Measurements from ENCODE around the gene ZMYND8.
"Not testable (repeated sequence)": the region's sequence is repeated elsewhere in the genome, so short reads cannot be mapped to it uniquely, and the experiment has no call there.

Gene ZMYND8

DNA sequence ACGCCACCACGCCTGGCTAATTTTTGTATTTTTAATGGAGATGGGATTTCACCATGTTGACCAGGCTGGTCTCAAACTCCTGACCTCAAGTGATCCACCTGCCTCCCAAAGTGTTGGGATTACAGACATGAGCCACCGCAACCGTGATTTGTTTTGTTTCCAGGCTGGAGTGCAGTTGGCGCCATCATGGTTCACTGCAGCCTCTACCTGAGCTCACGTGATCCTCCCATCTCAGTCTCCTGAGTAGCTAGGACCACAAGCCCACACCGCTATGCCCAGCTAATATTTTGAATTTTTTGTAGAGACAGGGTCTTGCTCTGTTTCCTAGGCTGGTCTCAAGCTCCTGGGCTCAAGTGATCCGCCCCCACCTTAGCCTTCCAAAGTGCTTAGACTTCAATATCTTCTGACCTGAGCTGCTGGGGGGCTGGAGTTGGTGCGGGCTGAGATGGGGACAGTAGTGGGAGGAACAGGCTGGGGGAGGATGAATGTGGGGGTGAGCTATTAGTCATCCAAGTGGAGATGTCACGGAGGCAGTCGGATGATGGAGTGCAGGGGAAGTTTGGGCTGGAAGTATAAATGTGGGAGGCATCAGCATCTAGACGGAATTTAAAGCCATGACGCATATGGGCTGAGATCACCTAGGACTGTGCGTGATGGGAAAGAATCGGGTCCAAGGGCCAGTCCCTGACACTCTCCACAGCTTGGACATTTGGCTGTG is 23.1 kb upstream of the ZMYND8 start:
- peak; percentile 73 for DNase-seq (ENCODE audit: low read depth, low spot score)
- in situ Hi-C loops (cut with HindIII; ENCODE audit: low sequenced_read_pairs) = no loop called here

DNA sequence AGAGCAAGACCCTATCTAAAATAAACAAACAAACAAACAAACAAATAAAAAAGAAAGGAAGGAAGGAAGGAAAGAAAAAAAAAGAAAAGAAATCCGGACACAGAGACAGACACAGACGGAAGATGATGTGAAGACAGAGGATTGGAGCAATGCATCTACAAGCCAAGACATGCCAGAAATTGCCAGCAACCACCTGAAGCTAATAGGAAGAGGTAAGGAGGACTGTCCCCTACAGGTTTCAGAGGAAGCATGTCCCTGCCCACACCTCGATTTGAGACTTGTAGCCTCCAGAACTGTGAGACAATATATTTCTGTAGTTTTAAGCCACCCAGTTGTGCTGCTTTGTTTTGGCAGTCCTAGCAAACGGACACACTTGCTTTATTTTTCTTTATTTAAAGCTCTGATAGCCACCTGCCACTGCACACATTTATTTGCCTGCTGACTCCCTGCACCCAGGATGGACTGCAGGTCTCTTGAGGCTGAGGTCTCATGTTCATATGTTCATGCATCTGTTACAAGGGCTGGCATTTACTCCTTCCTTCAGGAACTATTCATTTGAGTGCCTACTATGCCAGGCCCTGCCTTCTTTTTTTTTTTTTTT is 20.7 kb upstream of the ZMYND8 start:
- in situ Hi-C loops (cut with HindIII; ENCODE audit: low sequenced_read_pairs) = no loop called here
- DNase-seq (ENCODE audit: low read depth, low spot score) = no peak
- TF ChIP-seq, protein P1, sequence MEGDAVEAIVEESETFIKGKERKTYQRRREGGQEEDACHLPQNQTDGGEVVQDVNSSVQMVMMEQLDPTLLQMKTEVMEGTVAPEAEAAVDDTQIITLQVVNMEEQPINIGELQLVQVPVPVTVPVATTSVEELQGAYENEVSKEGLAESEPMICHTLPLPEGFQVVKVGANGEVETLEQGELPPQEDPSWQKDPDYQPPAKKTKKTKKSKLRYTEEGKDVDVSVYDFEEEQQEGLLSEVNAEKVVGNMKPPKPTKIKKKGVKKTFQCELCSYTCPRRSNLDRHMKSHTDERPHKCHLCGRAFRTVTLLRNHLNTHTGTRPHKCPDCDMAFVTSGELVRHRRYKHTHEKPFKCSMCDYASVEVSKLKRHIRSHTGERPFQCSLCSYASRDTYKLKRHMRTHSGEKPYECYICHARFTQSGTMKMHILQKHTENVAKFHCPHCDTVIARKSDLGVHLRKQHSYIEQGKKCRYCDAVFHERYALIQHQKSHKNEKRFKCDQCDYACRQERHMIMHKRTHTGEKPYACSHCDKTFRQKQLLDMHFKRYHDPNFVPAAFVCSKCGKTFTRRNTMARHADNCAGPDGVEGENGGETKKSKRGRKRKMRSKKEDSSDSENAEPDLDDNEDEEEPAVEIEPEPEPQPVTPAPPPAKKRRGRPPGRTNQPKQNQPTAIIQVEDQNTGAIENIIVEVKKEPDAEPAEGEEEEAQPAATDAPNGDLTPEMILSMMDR (IDR thresholded peaks at IDR 0.05; ENCODE audit: low read depth, low read length) = no peak
- H3K4me3 ChIP-seq (ENCODE audit: low read depth, low read length) = no peak overlapping the region

More for the DNA sequence above, 23.1 kb upstream of the ZMYND8 start:
- H3K4me3 ChIP-seq (ENCODE audit: low read depth, low read length) = no peak overlapping the region
- TF ChIP-seq, protein P1 (IDR thresholded peaks at IDR 0.05; ENCODE audit: low read depth, low read length) = no peak

DNA sequence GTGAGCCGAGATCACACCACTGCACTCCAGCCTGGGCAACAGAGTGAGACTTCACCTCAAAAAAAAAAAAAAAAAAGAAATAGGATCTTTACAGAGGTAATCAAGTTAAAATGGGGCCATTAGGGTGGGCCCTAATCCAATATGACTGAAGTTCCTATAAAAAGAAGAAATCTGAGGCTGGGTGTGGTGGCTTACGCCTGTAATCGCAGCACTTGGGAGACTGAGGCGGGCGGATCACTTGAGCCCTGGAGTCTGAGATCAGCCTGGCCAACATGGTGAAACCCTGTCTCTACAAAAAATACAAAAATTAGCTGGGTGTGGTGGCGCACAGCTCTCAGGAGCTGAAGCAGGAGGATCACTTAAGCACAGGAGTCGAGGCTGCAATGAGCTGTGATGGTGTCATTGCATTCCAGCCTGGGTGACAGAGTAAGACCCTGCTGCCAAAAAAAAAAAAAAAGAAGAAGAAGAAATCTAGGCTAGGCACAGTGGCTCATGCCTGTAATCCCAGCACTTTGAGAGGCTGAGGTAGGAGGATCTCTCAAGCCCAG is 19.7 kb upstream of the ZMYND8 start:
- DNase-seq (ENCODE audit: low read depth, low spot score); H3K4me3 ChIP-seq (ENCODE audit: low read depth, low read length); in situ Hi-C loops (cut with HindIII; ENCODE audit: low sequenced_read_pairs): not testable (repeated sequence)

DNA sequence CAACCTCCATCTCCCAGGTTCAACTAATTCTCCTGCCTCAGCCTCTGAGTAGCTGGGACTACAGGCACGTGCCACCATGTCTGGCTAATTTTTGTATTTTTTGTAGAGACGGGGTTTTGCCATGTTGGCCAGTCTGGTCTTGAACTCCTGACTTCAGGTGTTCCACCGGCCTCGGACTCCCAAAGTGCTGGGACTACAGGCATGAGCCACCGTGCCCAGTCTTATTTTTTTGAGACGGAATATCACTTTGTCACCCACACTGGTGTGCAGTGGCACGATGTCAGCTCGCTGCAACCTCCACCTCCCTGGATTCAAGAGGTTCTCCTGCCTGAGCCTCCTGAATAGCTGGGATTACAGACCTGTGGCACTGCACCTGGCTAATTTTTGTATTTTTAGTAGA is 17.6 kb upstream of the ZMYND8 start:
- in situ Hi-C loops (cut with HindIII; ENCODE audit: low sequenced_read_pairs); H3K4me3 ChIP-seq (ENCODE audit: low read depth, low read length); DNase-seq (ENCODE audit: low read depth, low spot score): not testable (repeated sequence)

DNA sequence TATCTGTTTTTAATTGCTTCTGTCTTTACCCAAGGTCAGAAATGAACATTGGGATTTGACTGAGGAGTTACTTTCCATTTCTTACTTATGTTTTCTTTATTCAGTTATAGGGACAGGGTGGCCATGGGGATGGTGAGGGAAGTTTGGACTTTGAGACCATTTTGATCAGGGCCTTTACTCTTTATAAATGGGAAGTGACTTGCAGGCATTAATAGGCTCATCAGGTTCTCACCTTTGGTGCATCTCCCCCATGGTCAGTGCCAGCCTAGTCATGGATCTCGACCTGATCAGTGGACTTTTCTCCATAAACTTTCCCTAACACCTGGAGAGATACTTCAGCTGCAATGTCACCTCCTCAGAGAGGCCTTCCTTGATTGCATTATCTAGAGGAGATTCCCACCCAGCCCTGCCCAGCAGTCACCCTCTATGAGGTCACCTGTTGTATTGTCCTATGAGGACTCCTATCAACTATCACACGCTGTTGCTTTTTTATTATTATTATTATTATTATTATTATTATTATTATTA is 16.8 kb upstream of the ZMYND8 start:
- TF ChIP-seq, protein P1 (IDR thresholded peaks at IDR 0.05; ENCODE audit: low read depth, low read length) = no peak
- in situ Hi-C loops (cut with HindIII; ENCODE audit: low sequenced_read_pairs) = no loop called here
- H3K4me3 ChIP-seq (ENCODE audit: low read depth, low read length) = no peak overlapping the region
- DNase-seq (ENCODE audit: low read depth, low spot score) = no peak

DNA sequence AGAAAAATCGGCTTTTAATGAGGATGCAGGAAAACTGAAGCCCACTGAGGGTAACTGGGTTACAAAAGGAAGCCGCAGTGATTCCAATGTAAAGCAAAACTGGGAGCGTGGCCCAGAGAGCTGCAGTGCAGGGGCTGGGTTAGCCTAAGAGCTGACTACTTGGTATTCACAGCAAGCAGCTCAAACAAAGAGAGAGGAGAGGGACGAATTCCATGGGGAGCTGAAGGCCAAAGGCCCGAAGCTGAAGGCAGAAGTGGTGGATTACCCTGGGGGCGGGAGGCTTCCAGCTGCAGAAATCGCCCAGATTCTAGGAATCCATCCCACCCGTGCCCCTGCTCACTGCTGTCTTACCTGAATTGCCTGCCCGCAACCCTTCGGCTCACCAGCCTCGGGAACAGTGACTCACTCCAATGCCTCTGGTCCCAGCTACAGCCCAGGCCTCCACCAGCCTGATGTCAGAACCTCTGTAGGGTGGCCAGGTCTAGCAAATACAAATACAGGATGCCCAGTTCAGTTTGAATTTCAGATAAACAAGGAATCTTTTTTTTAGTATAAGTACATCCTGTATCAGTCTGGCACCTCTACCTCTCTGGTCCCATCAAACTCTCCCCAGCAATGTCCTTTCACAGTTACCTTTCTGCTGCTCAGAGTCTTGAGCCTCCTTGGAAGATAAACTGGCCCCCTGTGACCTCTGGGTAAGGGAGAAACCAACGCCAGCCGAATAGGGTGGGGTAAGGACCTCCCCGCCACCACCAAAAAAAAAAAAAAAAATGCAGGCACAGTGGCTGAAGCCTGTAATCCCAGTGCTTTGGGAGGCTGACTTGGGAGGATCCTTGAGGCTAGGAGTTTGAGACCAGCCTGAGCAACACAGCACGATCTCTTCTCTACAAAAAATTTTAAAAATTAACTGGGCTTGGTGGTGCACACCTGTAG is 14.6 kb upstream of the ZMYND8 start:
- TF ChIP-seq, protein P1 (IDR thresholded peaks at IDR 0.05; ENCODE audit: low read depth, low read length) = no peak
- peak; percentile 19 for DNase-seq (ENCODE audit: low read depth, low spot score)
- in situ Hi-C loops (cut with HindIII; ENCODE audit: low sequenced_read_pairs) = no loop called here
- no peak overlapping the region for H3K4me3 ChIP-seq (ENCODE audit: low read depth, low read length)

DNA sequence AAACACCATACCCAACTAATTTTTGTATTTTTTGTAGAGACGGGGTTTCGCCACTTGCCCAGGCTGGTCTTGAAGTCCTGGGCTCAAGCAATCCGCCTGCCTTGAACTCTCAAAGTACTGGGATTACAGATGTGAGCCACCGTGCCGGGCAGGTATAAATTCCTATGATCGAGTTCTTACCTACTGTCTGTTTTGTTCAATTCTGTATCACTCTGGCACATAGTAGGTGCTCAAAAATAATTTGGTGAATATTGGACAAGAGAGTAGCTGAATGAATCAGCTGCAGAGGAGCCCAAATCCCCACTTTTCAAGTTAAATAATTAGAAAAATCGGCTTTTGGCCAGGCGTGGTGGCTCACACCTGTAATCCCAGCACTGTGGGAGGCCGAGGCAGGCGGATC is 13.7 kb upstream of the ZMYND8 start:
- no peak for DNase-seq (ENCODE audit: low read depth, low spot score)
- H3K4me3 ChIP-seq (ENCODE audit: low read depth, low read length) = no peak overlapping the region
- TF ChIP-seq, protein P1 (IDR thresholded peaks at IDR 0.05; ENCODE audit: low read depth, low read length) = no peak
- in situ Hi-C loops (cut with HindIII; ENCODE audit: low sequenced_read_pairs) = no loop called here

All from astrocyte of the spinal cord (primary cell).